Transverse colon (tissue), 4 donors: ENCODE measurements around the gene KRT6B. TPM values are rescaled to one million over a fixed set of nuclear protein-coding genes. Genes with fewer than 3 reads are reported as not detected.

Experiments used
- DNase-seq: peaks from one replicate; pipeline ENCODE4 v3.0.0-alpha.2; 2019
- H3K27ac ChIP-seq, 4 donors: fragments of 200-600 bp; sonication (generic); 2 replicates each; pipeline ENCODE4 v1.5.1; 2016 to 2018; ENCODE audit warnings: inconsistent platforms in 4 of 4
- H3K27me3 ChIP-seq: fragments of 200-600 bp; sonication (generic); 2 replicates; pipeline ENCODE4 v1.5.1; 2017; ENCODE audit warnings: inconsistent platforms
- H3K36me3 ChIP-seq, 4 donors: fragments of 200-600 bp; sonication (generic); 2 replicates each; pipeline ENCODE4 v1.5.1; 2017 to 2019; ENCODE audit warnings: inconsistent platforms in 4 of 4
- H3K4me1 ChIP-seq, 4 donors: fragments of 200-600 bp; sonication (generic); 2 replicates each; pipeline ENCODE4 v1.5.1; 2017 to 2020; ENCODE audit warnings: inconsistent platforms in 4 of 4
- H3K4me3 ChIP-seq, 4 donors: fragments of 200-600 bp; sonication (generic); 1 replicate in 1 of 4; 2 replicates in 3 of 4; pipeline versions ENCODE4 v1.5.1 to v1.6.1; 2017 to 2019; ENCODE audit warnings: inconsistent platforms in 4 of 4
- H3K9me3 ChIP-seq, 2 donors: fragments of 200-600 bp; sonication (generic); 2 replicates each; pipeline ENCODE4 v1.5.1; 2017 to 2019; ENCODE audit warnings: inconsistent platforms in 2 of 2
- EP300 ChIP-seq: sonication (generic); formaldehyde crosslinking; IDR thresholded peaks from one replicate; pipeline ENCODE4 v1.6.1; 2017; ENCODE audit warnings: antibody characterized with exemption, low read depth
- POLR2A ChIP-seq: fragments of 450-650 bp; IDR thresholded peaks from one replicate; pipeline ENCODE4 v1.6.1; 2016; ENCODE audit warnings: antibody characterized with exemption, mild to moderate bottlenecking, moderate library complexity
- POLR2AphosphoS5 ChIP-seq, 3 donors: sonication (generic); formaldehyde crosslinking; IDR thresholded peaks; one replicate each; pipeline ENCODE4 v1.6.1; 2016; ENCODE audit warnings: antibody characterized with exemption in 3 of 3
- WGBS, 2 donors: methylation state at CpG; one replicate each; pipeline ENCODE4 v1.1.5; 2018; ENCODE audit warnings: low coverage in 1 of 2; 5-methylcytosine and 5-hydroxymethylcytosine counted together
- in situ Hi-C, 4 donors: fragments of 200-750 bp; cut with MboI; loops; one replicate each; pipeline versions ENCODE4 v1.15.0 to v1.15.1; 2017; ENCODE audit warnings: low sequenced_read_pairs in 3 of 4, low pct_ligation_motif_present in 1 of 4, low pct_unique_long_range_greater_than_20kb in 1 of 4
- intact Hi-C: fragments of 100-400 bp; cut with DNase I; formaldehyde crosslinking; loops from one replicate; pipeline ENCODE4 v1.15.1; 2023; ENCODE audit warnings: low total_unique reads
- total RNA-seq, 4 donors: library from RNA; depleted of rRNA; stranded (reverse); fragments of >200 nt; gene quantifications; one replicate each; pipeline ENCODE4 v1.1.0, GENCODE V29; 2016
- TF ChIP-seq, protein P1 (sequence below), 5 experiments: fragments of 200-600 bp in 3 of 5; fragments of 450-650 bp in 2 of 5; sonication (generic) in 3 of 5; IDR thresholded peaks; 1 replicate in 2 of 5; 2 replicates in 3 of 5; pipeline ENCODE4 v1.5.1; 2016 to 2017; ENCODE audit warnings: antibody characterized with exemption in 5 of 5, inconsistent platforms in 3 of 5, mild to moderate bottlenecking in 2 of 5, moderate library complexity in 1 of 5

KRT6B gene
- total RNA-seq, 4 donors from 2014 or later: not detected

DNA sequence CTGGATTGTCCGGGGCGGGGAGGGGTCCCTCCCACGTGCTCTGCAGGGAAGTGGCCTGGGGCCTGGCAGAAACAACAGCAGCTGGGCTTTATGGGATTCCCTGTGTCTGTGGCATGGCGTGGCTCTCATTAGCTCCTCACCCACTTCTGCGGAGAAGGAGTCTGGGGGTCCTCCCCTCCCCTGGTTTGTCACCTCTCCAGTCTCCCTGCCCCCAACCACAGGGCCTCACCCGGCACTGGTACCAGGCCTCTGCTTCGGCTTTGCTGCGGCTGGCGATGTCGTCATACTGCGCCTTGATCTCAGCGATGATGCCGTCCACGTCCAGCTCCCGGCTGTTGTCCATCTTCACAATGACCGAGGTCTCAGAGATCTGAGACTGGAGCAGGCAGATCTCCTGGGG, 52.2 kb downstream of the KRT6B start:
- Histone ChIP-seq H3K36me3 (no peaks in the 10 kb centered on the region), H3K4me3 (no peak overlapping the region), H3K4me1 (no peaks in the 10 kb centered on the region), H3K27ac (no peak overlapping the region), H3K27me3 (no peaks in the 10 kb centered on the region), H3K9me3 (no peaks in the 10 kb centered on the region)
- 89% methylated on average over 16 of the region's 16 CpGs; no CpG with 5 or more reads in 1 of the 2 donors for WGBS, 2 donors
- intact Hi-C loops (no loop called here), in situ Hi-C loops (loop anchor here (10.0 to 25.0 kb wide), 3 partner anchors 105 to 588 kb away; no protein-coding TSS in a partner anchor)
- DNase-seq: no peak
- TF ChIP-seq POLR2AphosphoS5 (IDR thresholded peaks at IDR 0.05): no peak
- TF ChIP-seq, protein P1, sequence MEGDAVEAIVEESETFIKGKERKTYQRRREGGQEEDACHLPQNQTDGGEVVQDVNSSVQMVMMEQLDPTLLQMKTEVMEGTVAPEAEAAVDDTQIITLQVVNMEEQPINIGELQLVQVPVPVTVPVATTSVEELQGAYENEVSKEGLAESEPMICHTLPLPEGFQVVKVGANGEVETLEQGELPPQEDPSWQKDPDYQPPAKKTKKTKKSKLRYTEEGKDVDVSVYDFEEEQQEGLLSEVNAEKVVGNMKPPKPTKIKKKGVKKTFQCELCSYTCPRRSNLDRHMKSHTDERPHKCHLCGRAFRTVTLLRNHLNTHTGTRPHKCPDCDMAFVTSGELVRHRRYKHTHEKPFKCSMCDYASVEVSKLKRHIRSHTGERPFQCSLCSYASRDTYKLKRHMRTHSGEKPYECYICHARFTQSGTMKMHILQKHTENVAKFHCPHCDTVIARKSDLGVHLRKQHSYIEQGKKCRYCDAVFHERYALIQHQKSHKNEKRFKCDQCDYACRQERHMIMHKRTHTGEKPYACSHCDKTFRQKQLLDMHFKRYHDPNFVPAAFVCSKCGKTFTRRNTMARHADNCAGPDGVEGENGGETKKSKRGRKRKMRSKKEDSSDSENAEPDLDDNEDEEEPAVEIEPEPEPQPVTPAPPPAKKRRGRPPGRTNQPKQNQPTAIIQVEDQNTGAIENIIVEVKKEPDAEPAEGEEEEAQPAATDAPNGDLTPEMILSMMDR (IDR thresholded peaks at IDR 0.05): no peak
- no peak for TF ChIP-seq EP300
- no peak for TF ChIP-seq POLR2A

GRCh38 chr12:52398176-52398575, 53.8 kb downstream of the KRT6B start:
- in situ Hi-C loops (loop anchor here (10.0 to 25.0 kb wide), 3 partner anchors 107 to 589 kb away; no protein-coding TSS in a partner anchor), intact Hi-C loops (no loop called here)
- Histone ChIP-seq H3K4me1 (no peaks in the 10 kb centered on the region), H3K27ac (no peak overlapping the region), H3K9me3 (no peaks in the 10 kb centered on the region), H3K27me3 (no peaks in the 10 kb centered on the region), H3K36me3 (no peaks in the 10 kb centered on the region), H3K4me3 (no peak overlapping the region)
- no peak for DNase-seq
- TF ChIP-seq, protein P1 (IDR thresholded peaks at IDR 0.05): no peak
- no peak for TF ChIP-seq EP300
- TF ChIP-seq POLR2AphosphoS5 (IDR thresholded peaks at IDR 0.05): no peak
- TF ChIP-seq POLR2A: no peak
- WGBS, 2 donors: 78 to 86% methylated on average over 1 of the region's 1 CpG

- H3K4me3 ChIP-seq: no peak overlapping the region
- H3K27ac ChIP-seq: no peak overlapping the region
- in situ Hi-C loops: loop anchor here (10.0 to 25.0 kb wide), 3 partner anchors 108 to 591 kb away; no protein-coding TSS in a partner anchor
- 71 to 84% methylated on average over 2 to 8 of the region's 8 CpGs for WGBS, 2 donors
- intact Hi-C loops: no loop called here
- no peaks in the 10 kb centered on the region for H3K27me3 ChIP-seq
- TF ChIP-seq POLR2A: no peak
- no peak for TF ChIP-seq EP300
- TF ChIP-seq POLR2AphosphoS5 (IDR thresholded peaks at IDR 0.05): no peak
- TF ChIP-seq, protein P1 (IDR thresholded peaks at IDR 0.05): no peak
- H3K9me3 ChIP-seq: no peaks in the 10 kb centered on the region
- H3K36me3 ChIP-seq: no peaks in the 10 kb centered on the region
- peaks cover 0 to 3% (median 0%) of the 10 kb centered on the region in 4 donors for H3K4me1 ChIP-seq
- DNase-seq: no peak
These were observed 55.3 kb downstream of the KRT6B start for GRCh38 chr12:52396656-52397055.

Other genes with a start within 250 kb of the KRT6B start
- gene KRT7, start 218.9 kb downstream of the KRT6B start, total RNA-seq: 1 to 10 TPM in 1 of 4 donors, under 1 TPM in 2, not detected in 1; 0.75 to 1.6 (median 0.95) TPM
- gene KRT86, start 177.5 kb downstream of the KRT6B start, total RNA-seq: 1 to 10 TPM in 1 of 4 donors, not detected in 3; 3.6 TPM
- not detected for gene KRT81, start 160.6 kb downstream of the KRT6B start, total RNA-seq
- not detected for gene KRT83, start 130.7 kb downstream of the KRT6B start, total RNA-seq
- gene KRT85, start 84.7 kb downstream of the KRT6B start, total RNA-seq: not detected
- gene KRT84, start 66.5 kb downstream of the KRT6B start, total RNA-seq: not detected
- not detected for gene KRT82, start 45.8 kb downstream of the KRT6B start, total RNA-seq
- gene KRT75, start 17.8 kb downstream of the KRT6B start, total RNA-seq: not detected
- 10 to 100 TPM in 1 of 4 donors, not detected in 3; 23.9 TPM for gene KRT6C, start 21.7 kb upstream of the KRT6B start, total RNA-seq
- not detected for gene KRT6A, start 41.1 kb upstream of the KRT6B start, total RNA-seq
- gene KRT5, start 68.2 kb upstream of the KRT6B start, total RNA-seq: not detected
- not detected for gene KRT71, start 101.0 kb upstream of the KRT6B start, total RNA-seq
- gene KRT74, start 121.7 kb upstream of the KRT6B start, total RNA-seq: not detected
- gene KRT72, start 149.3 kb upstream of the KRT6B start, total RNA-seq: not detected
- not detected for gene KRT73, start 166.4 kb upstream of the KRT6B start, total RNA-seq
- gene KRT2, start 200.1 kb upstream of the KRT6B start, total RNA-seq: not detected
- gene KRT1, start 228.3 kb upstream of the KRT6B start, total RNA-seq: not detected